MCF 10A (cell line): ENCODE measurements around the gene TBC1D22B. TPM values are rescaled to one million over a fixed set of nuclear protein-coding genes. Genes with fewer than 3 reads are reported as not detected.
A peak's percentile ranks its signal among the peaks of the same experiment; 100 is the strongest.

Experiments
- BruUV-seq: library from RNA; stranded (reverse); fragments of 400-500 nt; replicated peaks from 2 replicates; lab custom pipeline; 2021; lab: Mats Ljungman, UMichigan
- CTCF ChIA-PET: fragments of 300-600 bp; sonication (Branson Sonifier 250); formaldehyde crosslinking; extraction: SDS; loops from one replicate; lab custom pipeline; 2021; ENCODE audit warnings: antibody characterized with exemption, inconsistent platforms; lab: Yijun Ruan, JAX
- POLR2A ChIA-PET: fragments of 300-600, 350-650 bp; sonication (Branson Sonifier 250); formaldehyde crosslinking; extraction: SDS; loops from one replicate; lab custom pipeline; 2020; ENCODE audit warnings: antibody characterized with exemption, inconsistent platforms; lab: Yijun Ruan, JAX
- DNase-seq: peaks from one replicate; pipeline ENCODE4 v3.0.0-alpha.2; 2018; ENCODE audit not compliant: unreplicated experiment
- H3K27ac Mint-ChIP-seq: one replicate; pipeline ENCODE4 v1.8.0; 2022; ENCODE audit warnings: mild to moderate bottlenecking, low read depth, mixed read lengths; ENCODE audit not compliant: unreplicated experiment
- H3K27me3 Mint-ChIP-seq: one replicate; pipeline ENCODE4 v1.8.0; 2022; ENCODE audit warnings: mixed read lengths; ENCODE audit not compliant: insufficient read depth, unreplicated experiment
- H3K36me3 Mint-ChIP-seq: one replicate; pipeline ENCODE4 v1.8.0; 2022; ENCODE audit warnings: mild to moderate bottlenecking, moderate library complexity, mixed read lengths; ENCODE audit not compliant: insufficient read depth, unreplicated experiment
- H3K4me1 Mint-ChIP-seq: one replicate; pipeline ENCODE4 v1.8.0; 2022; ENCODE audit warnings: mixed read lengths; ENCODE audit not compliant: insufficient read depth, unreplicated experiment
- H3K4me3 Mint-ChIP-seq: one replicate; pipeline ENCODE4 v1.8.0; 2022; ENCODE audit warnings: mild to moderate bottlenecking, moderate library complexity, mixed read lengths; ENCODE audit not compliant: unreplicated experiment
- H3K9me3 Mint-ChIP-seq: one replicate; pipeline ENCODE4 v1.8.0; 2022; ENCODE audit warnings: mixed read lengths; ENCODE audit not compliant: unreplicated experiment
- CTCF ChIP-seq: fragments of 200-600 bp; IDR thresholded peaks from one replicate; pipeline ENCODE4 v1.8.0; 2022; ENCODE audit warnings: antibody characterized with exemption, mild to moderate bottlenecking; ENCODE audit not compliant: unreplicated experiment
- intact Hi-C: fragments of 100-400 bp; cut with micrococcal nuclease; formaldehyde crosslinking; loops from 2 replicates; pipeline ENCODE4 v1.14.1; 2022
- total RNA-seq: library from RNA; stranded (reverse); gene quantifications from 2 replicates; pipeline ENCODE4 v1.2.3, GENCODE V29; 2022

The TBC1D22B gene
- total RNA-seq, 1 experiment from 2014 or later = 12.9 TPM

GRCh38 chr6:37298958-37299357 is 41.4 kb downstream of the TBC1D22B start:
- H3K4me1 Mint-ChIP-seq = no peaks in the 10 kb centered on the region

GRCh38 chr6:37299990-37300389 is 42.4 kb downstream of the TBC1D22B start:
- ChIA-PET POLR2A (interaction anchor here (1.0 kb wide), 1 partner anchor 41 kb away, joined by 5 read pairs; no protein-coding TSS in a partner anchor), CTCF (interaction anchor here (0.8 to 2.7 kb wide), 3 partner anchors 13 to 1222 kb away, joined by 3 to 9 read pairs (median 6); no protein-coding TSS in a partner anchor)
- no TSS peak for BruUV-seq
- TF ChIP-seq CTCF = no peak
- Mint-ChIP-seq H3K36me3 (peaks cover 73% of the 10 kb centered on the region), H3K27me3 (no peaks in the 10 kb centered on the region), H3K27ac (no peak overlapping the region), H3K9me3 (no peaks in the 10 kb centered on the region), H3K4me3 (no peak overlapping the region), H3K4me1 (no peaks in the 10 kb centered on the region)
- DNase-seq = no peak
- intact Hi-C loops = no loop called here

More at GRCh38 chr6:37298958-37299357, 41.4 kb downstream of the TBC1D22B start:
- intact Hi-C loops = no loop called here
- Mint-ChIP-seq H3K27ac (no peak overlapping the region), H3K27me3 (no peaks in the 10 kb centered on the region), H3K36me3 (peaks cover 67% of the 10 kb centered on the region), H3K4me3 (no peak overlapping the region), H3K9me3 (no peaks in the 10 kb centered on the region)
- ChIA-PET POLR2A (no interaction called here), CTCF (interaction anchor here (1.9 to 2.7 kb wide), 2 partner anchors 14 to 26 kb away, joined by 6 to 9 read pairs; no protein-coding TSS in a partner anchor)
- BruUV-seq = no TSS peak
- DNase-seq = no peak
- TF ChIP-seq CTCF = no peak

GRCh38 chr6:37302086-37302686 is 44.6 kb downstream of the TBC1D22B start:
- Mint-ChIP-seq H3K27ac (no peak overlapping the region), H3K4me3 (no peak overlapping the region), H3K9me3 (no peaks in the 10 kb centered on the region), H3K27me3 (no peaks in the 10 kb centered on the region), H3K36me3 (peaks cover 57% of the 10 kb centered on the region), H3K4me1 (no peaks in the 10 kb centered on the region)
- BruUV-seq = no TSS peak
- POLR2A ChIA-PET = interaction anchor here (0.7 kb wide), 1 partner anchor 416 kb away, joined by 3 read pairs; the partner anchor contains the start of gene C6orf89
- no peak for DNase-seq
- TF ChIP-seq CTCF = no peak
- CTCF ChIA-PET = interaction anchor here (0.6 to 2.2 kb wide), 7 partner anchors 8 to 468 kb away, joined by 3 to 7 read pairs (median 3); no protein-coding TSS in a partner anchor
- intact Hi-C loops = no loop called here

GRCh38 chr6:37303091-37303660 is 45.6 kb downstream of the TBC1D22B start:
- intact Hi-C loops = no loop called here
- BruUV-seq = no TSS peak
- DNase-seq = no peak
- ChIA-PET CTCF (interaction anchor here (0.6 to 2.2 kb wide), 9 partner anchors 9 to 63 kb away, joined by 3 to 7 read pairs (median 5); no protein-coding TSS in a partner anchor), POLR2A (no interaction called here)
- Mint-ChIP-seq H3K27ac (peak overlapping the region; percentile 57), H3K27me3 (no peaks in the 10 kb centered on the region), H3K9me3 (no peaks in the 10 kb centered on the region), H3K4me3 (no peak overlapping the region), H3K36me3 (peaks cover 51% of the 10 kb centered on the region), H3K4me1 (no peaks in the 10 kb centered on the region)
- TF ChIP-seq CTCF = no peak
